Fibroblast of mammary gland (primary cell): ENCODE measurements around the gene GSE1.

ENCODE experiments used
- DNase-seq: peaks from one replicate; pipeline ENCODE4 v3.0.0-alpha.2; 2010; ENCODE audit warnings: low read depth
- H3K4me3 ChIP-seq: 2 replicates; pipeline ENCODE4 v1.5.1; 2011; ENCODE audit warnings: low read depth, mild to moderate bottlenecking, low read length, moderate library complexity; ENCODE audit not compliant: control insufficient read depth
- CTCF ChIP-seq: conservative IDR thresholded peaks from 2 replicates; pipeline ENCODE4 v1.5.1; 2011; ENCODE audit warnings: low read depth, low read length, inconsistent platforms; ENCODE audit not compliant: control insufficient read depth, insufficient read depth

GSE1 gene

GRCh38 chr16:85579923-85580580 is 33.1 kb upstream of the GSE1 start:
- DNase-seq: no peak
- H3K4me3 ChIP-seq: no peak overlapping the region

GRCh38 chr16:85580684-85581083 is 32.4 kb upstream of the GSE1 start:
- DNase-seq: no peak
- TF ChIP-seq CTCF: no peak
- H3K4me3 ChIP-seq: no peak overlapping the region

More at GRCh38 chr16:85579923-85580580, 33.1 kb upstream of the GSE1 start:
- TF ChIP-seq CTCF: no peak

GRCh38 chr16:85582229-85582991 is 30.7 kb upstream of the GSE1 start:
- no peak for DNase-seq
- TF ChIP-seq CTCF: no peak
- H3K4me3 ChIP-seq: no peak overlapping the region

GRCh38 chr16:85583491-85584181 is 29.5 kb upstream of the GSE1 start:
- TF ChIP-seq CTCF: no peak
- DNase-seq: peak; percentile 58
- no peak overlapping the region for H3K4me3 ChIP-seq

GRCh38 chr16:85584267-85584666 is 28.9 kb upstream of the GSE1 start:
- no peak overlapping the region for H3K4me3 ChIP-seq
- DNase-seq: no peak
- no peak for TF ChIP-seq CTCF

GRCh38 chr16:85584819-85585282 is 28.3 kb upstream of the GSE1 start:
- DNase-seq: no peak
- no peak for TF ChIP-seq CTCF
- no peak overlapping the region for H3K4me3 ChIP-seq
